SK-N-SH (cell line): ENCODE data around the gene ISCA2. TPM values are rescaled to one million over a fixed set of nuclear protein-coding genes. Genes with fewer than 3 reads are reported as not detected.

Experiments used
- CTCF ChIA-PET: fragments of 300-600, 350-600 bp; formaldehyde crosslinking; extraction: SDS; loops from one replicate; lab custom pipeline; 2021; lab: Yijun Ruan, JAX
- POLR2A ChIA-PET: fragments of 350-600 bp; sonication (Branson Sonifier 250); formaldehyde crosslinking; extraction: SDS; loops from one replicate; lab custom pipeline; 2020; ENCODE audit warnings: antibody characterized with exemption, inconsistent platforms; lab: Yijun Ruan, JAX
- DNase-seq: peaks from one replicate; pipeline ENCODE4 v3.0.0; 2012
- H2AFZ ChIP-seq: fragments of 200-600 bp; sonication (generic); 2 replicates; pipeline ENCODE4 v1.8.1; 2016; ENCODE audit warnings: antibody characterized with exemption, mild to moderate bottlenecking, low read depth
- H3F3A ChIP-seq: fragments of 200-600 bp; sonication (generic); replicated peaks from 2 replicates; pipeline ENCODE3; 2016; ENCODE audit warnings: antibody characterized with exemption, mild to moderate bottlenecking; ENCODE audit not compliant: insufficient read depth
- H3K27ac ChIP-seq, 2 experiments: fragments of 200-500 bp in 1 of 2; fragments of 200-600 bp in 1 of 2; sonication (Bioruptor generic) in 1 of 2; sonication (generic), shearing (Covaris generic) in 1 of 2; 2 replicates each; pipeline versions ENCODE4 v1.5.1 to v1.6.1; 2014 to 2016; ENCODE audit warnings: low read depth in 2 of 2, inconsistent platforms in 1 of 2, low read length in 1 of 2, mild to moderate bottlenecking in 1 of 2, mixed read lengths in 1 of 2
- H3K27me3 ChIP-seq: fragments of 200-600 bp; sonication (generic), shearing (Covaris generic); 2 replicates; pipeline ENCODE4 v1.6.1; 2016; ENCODE audit warnings: mixed run types; ENCODE audit not compliant: insufficient read depth
- H3K36me3 ChIP-seq, 2 experiments: fragments of 200-500 bp in 1 of 2; fragments of 200-600 bp in 1 of 2; sonication (Bioruptor generic) in 1 of 2; sonication (generic) in 1 of 2; replicated peaks in 1 of 2; 2 replicates each; pipeline versions ENCODE3 to v1.5.1; 2014 to 2016; ENCODE audit warnings: low read length in 1 of 2, mild to moderate bottlenecking in 1 of 2; ENCODE audit not compliant: insufficient read depth in 2 of 2, control insufficient read depth in 1 of 2
- H3K4me1 ChIP-seq, 2 experiments: fragments of 200-500 bp in 1 of 2; fragments of 200-600 bp in 1 of 2; sonication (Bioruptor generic) in 1 of 2; sonication (generic), shearing (Covaris generic) in 1 of 2; 2 replicates each; pipeline versions ENCODE4 v1.5.1 to v1.6.1; 2014 to 2016; ENCODE audit warnings: low read depth in 1 of 2, low read length in 1 of 2, mixed run types in 1 of 2; ENCODE audit not compliant: insufficient read depth in 2 of 2, control insufficient read depth in 1 of 2
- H3K4me2 ChIP-seq: fragments of 200-600 bp; sonication (generic), shearing (Covaris generic); 2 replicates; pipeline ENCODE4 v1.6.1; 2017; ENCODE audit warnings: mixed run types
- H3K4me3 ChIP-seq, 2 experiments: fragments of 200-500 bp in 1 of 2; fragments of 200-600 bp in 1 of 2; sonication (Bioruptor generic) in 1 of 2; sonication (generic), shearing (Covaris generic) in 1 of 2; 2 replicates each; pipeline versions ENCODE4 v1.5.1 to v1.8.1; 2014 to 2016; ENCODE audit warnings: low read depth in 2 of 2, inconsistent platforms in 1 of 2, low read length in 1 of 2, mild to moderate bottlenecking in 1 of 2, mixed read lengths in 1 of 2, moderate library complexity in 1 of 2
- H3K79me2 ChIP-seq: fragments of 200-600 bp; sonication (generic); 2 replicates; pipeline ENCODE4 v1.8.1; 2017; ENCODE audit warnings: mild to moderate bottlenecking; ENCODE audit not compliant: insufficient read depth
- H3K9ac ChIP-seq: fragments of 200-600 bp; sonication (generic); 2 replicates; pipeline ENCODE4 v1.6.1; 2017; ENCODE audit warnings: mixed run types
- H3K9me2 ChIP-seq: fragments of 200-600 bp; sonication (generic); 2 replicates; pipeline ENCODE4 v1.6.1; 2017; ENCODE audit warnings: mixed run types
- H3K9me3 ChIP-seq: fragments of 200-600 bp; sonication (generic); 2 replicates; pipeline ENCODE4 v1.6.1; 2017; ENCODE audit warnings: mixed run types, mild to moderate bottlenecking, moderate library complexity
- H4K20me1 ChIP-seq: fragments of 200-600 bp; sonication (generic); 2 replicates; pipeline ENCODE4 v1.6.1; 2017; ENCODE audit warnings: mild to moderate bottlenecking, mixed run types; ENCODE audit not compliant: insufficient read depth
- FOXJ3 ChIP-seq: sonication (generic); formaldehyde crosslinking; IDR thresholded peaks from 2 replicates; pipeline ENCODE4 v1.5.1; 2020; ENCODE audit warnings: mild to moderate bottlenecking, missing genetic modification reagents
- GABPA ChIP-seq: IDR thresholded peaks from 2 replicates; pipeline ENCODE4 v1.4.0; 2012; ENCODE audit warnings: low read depth, mild to moderate bottlenecking
- GATA2 ChIP-seq: sonication (generic); formaldehyde crosslinking; IDR thresholded peaks from 2 replicates; pipeline ENCODE4 v1.5.0; 2020; ENCODE audit warnings: mild to moderate bottlenecking, missing genetic modification reagents
- MAX ChIP-seq: IDR thresholded peaks from 2 replicates; pipeline ENCODE4 v1.4.0; 2012; ENCODE audit warnings: low read depth
- NFIC ChIP-seq: IDR thresholded peaks from 2 replicates; pipeline ENCODE4 v1.4.0; 2012; ENCODE audit warnings: borderline replicate concordance
- POLR2AphosphoS5 ChIP-seq: IDR thresholded peaks from 2 replicates; pipeline ENCODE4 v1.6.1; 2012; ENCODE audit warnings: low read depth, low read length
- REST ChIP-seq: IDR thresholded peaks from 2 replicates; pipeline ENCODE4 v1.6.1; 2012; ENCODE audit warnings: mild to moderate bottlenecking, low read depth, low read length, moderate library complexity
- RXRA ChIP-seq: IDR thresholded peaks from 2 replicates; pipeline ENCODE4 v1.4.0; 2012; ENCODE audit warnings: low read depth, mild to moderate bottlenecking, borderline replicate concordance
- SIN3A ChIP-seq: IDR thresholded peaks from 2 replicates; pipeline ENCODE4 v1.6.1; 2012; ENCODE audit warnings: low read depth, mild to moderate bottlenecking, low read length, moderate library complexity, borderline replicate concordance
- SMC3 ChIP-seq: IDR thresholded peaks from 2 replicates; pipeline ENCODE4 v1.6.1; 2012; ENCODE audit warnings: low read depth, low read length, improper control_type of control experiment
- TAF1 ChIP-seq: IDR thresholded peaks from 2 replicates; pipeline ENCODE4 v1.6.1; 2012; ENCODE audit warnings: low read depth, mild to moderate bottlenecking, low read length, moderate library complexity, borderline replicate concordance
- TCF12 ChIP-seq: IDR thresholded peaks from 2 replicates; pipeline ENCODE4 v1.4.0; 2012
- USF2 ChIP-seq: fragments of 150-350 bp; IDR thresholded peaks from 2 replicates; pipeline ENCODE4 v1.6.1; 2017; ENCODE audit warnings: antibody characterized with exemption, low read length, low read depth, borderline replicate concordance
- YY1 ChIP-seq: IDR thresholded peaks from 2 replicates; pipeline ENCODE4 v1.4.0; 2012; ENCODE audit warnings: low read depth, mild to moderate bottlenecking
- WGBS: methylation state at CpG from one replicate; pipeline ENCODE4 v1.1.6; 2017; ENCODE audit warnings: low lambda C conversion rate; 5-methylcytosine and 5-hydroxymethylcytosine counted together
- polyA plus RNA-seq, 3 experiments: library from polyadenylated mRNA; depleted of rRNA; stranded (reverse); fragments of >200 nt; gene quantifications; 2 replicates each; pipeline ENCODE4 v1.2.3, GENCODE V29; 2012
- TF ChIP-seq, protein P1 (sequence below): fragments of 200-600 bp; sonication (generic); IDR thresholded peaks from 2 replicates; pipeline ENCODE4 v1.6.1; 2017; ENCODE audit warnings: antibody characterized with exemption, mild to moderate bottlenecking, moderate library complexity

ISCA2 gene
- polyA plus RNA-seq, 1 of the 3 experiments (the other 2 are of a cell fraction) = 51.9 TPM

DNA sequence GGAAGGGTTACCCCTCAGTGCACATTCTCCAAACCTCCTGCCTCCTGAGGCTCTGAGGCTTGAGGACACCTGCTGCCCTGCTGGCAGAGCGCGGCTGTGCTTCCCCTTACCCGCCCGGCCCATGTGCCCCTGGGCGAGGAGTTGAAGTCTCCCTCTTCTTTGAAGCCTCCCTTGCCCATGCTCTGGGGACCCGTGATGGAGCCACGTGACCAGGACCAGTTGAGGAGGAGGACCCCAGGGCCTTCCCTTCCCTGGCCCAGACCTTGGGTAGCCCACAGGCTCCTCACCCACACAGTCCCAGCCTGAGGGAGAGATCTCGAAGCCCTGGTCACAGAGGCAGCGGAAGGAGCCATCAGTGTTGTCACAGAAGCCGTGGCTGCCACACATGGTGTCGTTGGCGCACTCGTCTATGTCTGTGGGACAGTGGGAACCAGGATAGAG is 12.9 kb downstream of the ISCA2 start:
- Histone ChIP-seq H3K27me3 (no peaks in the 10 kb centered on the region), H3F3A (peaks cover 8% of the 10 kb centered on the region), H3K9me3 (no peaks in the 10 kb centered on the region), H3K9ac (no peak overlapping the region), H3K4me3 (no peak overlapping the region), H4K20me1 (no peaks in the 10 kb centered on the region), H3K27ac (no peak overlapping the region), H3K9me2 (no peaks in the 10 kb centered on the region), H3K4me1 (peaks cover 0 to 11% of the 10 kb centered on the region in 2 experiments; a peak in 1 of 4 replicates), H3K4me2 (no peak overlapping the region), H2AFZ (no peak overlapping the region), H3K36me3 (peaks cover 15 to 77% of the 10 kb centered on the region in 2 experiments), H3K79me2 (no peaks in the 10 kb centered on the region)
- WGBS = 91% methylated on average over 4 of the region's 13 CpGs
- DNase-seq = no peak
- POLR2A ChIA-PET = no interaction called here
- no peak for TF ChIP-seq SMC3
- no peak for TF ChIP-seq TCF12
- TF ChIP-seq TAF1 = no peak
- no peak for TF ChIP-seq POLR2AphosphoS5
- no peak for TF ChIP-seq REST
- no peak for TF ChIP-seq YY1
- TF ChIP-seq FOXJ3 (CRISPR knock-in tag) = no peak
- TF ChIP-seq RXRA = no peak
- no peak for TF ChIP-seq MAX
- no peak for TF ChIP-seq GATA2
- TF ChIP-seq, protein P1, sequence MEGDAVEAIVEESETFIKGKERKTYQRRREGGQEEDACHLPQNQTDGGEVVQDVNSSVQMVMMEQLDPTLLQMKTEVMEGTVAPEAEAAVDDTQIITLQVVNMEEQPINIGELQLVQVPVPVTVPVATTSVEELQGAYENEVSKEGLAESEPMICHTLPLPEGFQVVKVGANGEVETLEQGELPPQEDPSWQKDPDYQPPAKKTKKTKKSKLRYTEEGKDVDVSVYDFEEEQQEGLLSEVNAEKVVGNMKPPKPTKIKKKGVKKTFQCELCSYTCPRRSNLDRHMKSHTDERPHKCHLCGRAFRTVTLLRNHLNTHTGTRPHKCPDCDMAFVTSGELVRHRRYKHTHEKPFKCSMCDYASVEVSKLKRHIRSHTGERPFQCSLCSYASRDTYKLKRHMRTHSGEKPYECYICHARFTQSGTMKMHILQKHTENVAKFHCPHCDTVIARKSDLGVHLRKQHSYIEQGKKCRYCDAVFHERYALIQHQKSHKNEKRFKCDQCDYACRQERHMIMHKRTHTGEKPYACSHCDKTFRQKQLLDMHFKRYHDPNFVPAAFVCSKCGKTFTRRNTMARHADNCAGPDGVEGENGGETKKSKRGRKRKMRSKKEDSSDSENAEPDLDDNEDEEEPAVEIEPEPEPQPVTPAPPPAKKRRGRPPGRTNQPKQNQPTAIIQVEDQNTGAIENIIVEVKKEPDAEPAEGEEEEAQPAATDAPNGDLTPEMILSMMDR = no peak
- no peak for TF ChIP-seq SIN3A
- TF ChIP-seq NFIC = no peak
- TF ChIP-seq GABPA = no peak
- no peak for TF ChIP-seq USF2
- CTCF ChIA-PET = no interaction called here
